Urothelium cell line (cell line): ENCODE data around the gene LGMN.
"Not testable (repeated sequence)": the region's sequence is repeated elsewhere in the genome, so short reads cannot be mapped to it uniquely, and the experiment has no call there.

Experiments used
- DNase-seq: peaks from one replicate; pipeline ENCODE4 v3.0.0; 2011; ENCODE audit warnings: low spot score, mixed read lengths
- FAIRE-seq: peaks from 2 replicates; lab custom pipeline; 2011; peaks lifted over from hg19 to GRCh38; lab: Jason Lieb, UNC

LGMN gene

DNA sequence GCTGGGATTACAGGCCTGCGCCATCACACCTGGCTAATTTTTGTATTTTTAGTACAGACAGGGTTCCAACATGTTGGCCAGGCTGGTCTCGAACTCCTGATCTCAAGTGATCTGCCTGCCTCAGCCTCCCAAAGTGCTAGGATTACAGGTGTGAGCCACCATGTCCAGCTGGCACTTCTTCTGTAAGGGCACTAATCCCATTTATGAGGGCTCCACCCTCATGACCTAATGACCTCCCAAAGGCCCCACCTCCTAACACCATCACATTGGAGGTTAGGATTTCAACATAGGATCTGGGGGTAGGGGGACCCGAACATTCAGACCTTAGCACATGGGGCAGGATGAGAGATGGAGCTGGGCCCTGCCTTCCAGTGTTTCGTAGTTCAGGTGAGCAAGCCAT is 68.1 kb downstream of the LGMN start:
- not testable (repeated sequence) for DNase-seq, FAIRE-seq

DNA sequence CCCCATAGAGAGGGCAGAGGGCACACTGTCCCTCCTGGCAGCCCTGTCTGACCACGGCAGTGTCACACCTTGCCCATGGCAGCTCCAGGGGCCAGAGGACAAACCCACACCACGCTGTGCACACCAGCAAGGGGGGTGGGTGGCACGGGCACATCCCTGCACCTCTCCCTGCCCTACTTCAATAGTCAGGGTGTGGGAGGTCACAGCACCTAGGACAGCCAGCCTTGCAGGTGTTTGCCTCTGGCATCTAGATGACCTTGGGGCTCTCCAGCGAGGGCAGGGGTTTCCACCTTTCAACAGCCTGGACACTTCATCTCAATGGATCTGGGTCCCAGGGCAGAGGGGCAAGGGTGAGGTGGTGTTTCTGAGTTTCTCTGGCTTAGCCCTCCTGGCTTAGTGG is 69.2 kb downstream of the LGMN start:
- FAIRE-seq = no peak
- no peak for DNase-seq

DNA sequence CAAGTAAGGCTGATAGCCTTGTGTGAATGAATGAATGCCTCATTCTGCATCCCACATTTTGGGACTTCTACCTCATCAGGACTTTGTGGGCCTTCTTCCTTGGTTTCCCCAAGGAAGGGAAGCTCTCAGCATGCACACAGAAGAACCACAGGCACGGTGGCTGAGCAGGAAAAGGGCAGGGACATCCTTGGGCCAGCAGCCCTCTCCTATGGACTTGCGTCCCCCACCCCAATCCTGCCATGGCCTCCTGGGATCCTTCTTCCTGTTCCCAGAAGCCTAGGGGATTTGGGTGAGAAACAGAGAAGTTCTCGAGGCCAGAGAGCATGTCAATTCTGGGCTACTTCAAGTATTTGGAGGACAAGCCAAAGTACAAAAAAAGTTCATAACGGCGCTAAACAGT is 69.7 kb downstream of the LGMN start:
- no peak for DNase-seq
- FAIRE-seq = no peak

DNA sequence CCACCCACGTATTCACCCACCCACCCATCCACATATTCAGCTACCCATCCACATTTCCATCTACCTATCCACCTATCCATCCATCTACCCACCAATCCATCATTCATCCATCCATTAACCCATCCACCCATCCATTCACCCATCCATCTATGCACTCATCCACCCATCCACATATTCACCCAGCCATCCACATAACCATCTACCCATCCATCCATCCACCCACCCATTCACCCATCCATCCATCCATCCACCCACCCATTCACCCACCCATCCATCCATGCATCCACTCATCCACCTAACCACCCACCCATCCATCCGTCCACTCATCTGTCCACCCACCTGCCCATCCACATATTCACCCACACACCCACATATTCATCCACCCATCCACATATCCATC is 70.5 kb downstream of the LGMN start:
- FAIRE-seq (no peak), DNase-seq (no peak)

DNA sequence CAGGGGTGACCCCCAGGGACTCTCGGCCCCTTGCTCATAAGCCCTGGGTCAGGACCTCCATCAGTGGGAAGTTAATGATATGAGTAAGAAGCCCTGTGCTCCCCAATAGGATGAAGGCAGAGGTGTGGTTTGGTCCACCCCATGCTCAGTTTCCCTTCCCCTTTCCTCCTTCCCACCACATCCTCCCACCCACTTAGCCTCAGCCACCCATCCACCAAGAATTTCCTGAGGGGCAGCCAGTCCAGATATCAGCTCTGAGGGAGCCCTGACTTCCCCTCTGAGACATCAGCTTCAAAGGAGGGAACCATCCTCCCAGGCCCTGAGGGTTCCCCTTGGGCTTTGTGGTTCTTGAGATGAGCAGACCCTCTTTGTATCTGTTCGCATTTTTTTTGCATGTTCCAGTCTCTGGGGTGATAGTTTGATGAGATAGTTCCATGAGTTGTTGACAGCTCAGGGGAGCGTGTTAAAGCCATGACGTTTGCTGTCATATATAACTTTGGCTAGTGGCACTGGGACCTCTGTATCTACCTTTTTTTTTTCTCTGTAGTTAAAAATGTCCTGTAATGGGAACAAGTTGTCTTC is 71.2 kb downstream of the LGMN start:
- FAIRE-seq (no peak), DNase-seq (no peak)

DNA sequence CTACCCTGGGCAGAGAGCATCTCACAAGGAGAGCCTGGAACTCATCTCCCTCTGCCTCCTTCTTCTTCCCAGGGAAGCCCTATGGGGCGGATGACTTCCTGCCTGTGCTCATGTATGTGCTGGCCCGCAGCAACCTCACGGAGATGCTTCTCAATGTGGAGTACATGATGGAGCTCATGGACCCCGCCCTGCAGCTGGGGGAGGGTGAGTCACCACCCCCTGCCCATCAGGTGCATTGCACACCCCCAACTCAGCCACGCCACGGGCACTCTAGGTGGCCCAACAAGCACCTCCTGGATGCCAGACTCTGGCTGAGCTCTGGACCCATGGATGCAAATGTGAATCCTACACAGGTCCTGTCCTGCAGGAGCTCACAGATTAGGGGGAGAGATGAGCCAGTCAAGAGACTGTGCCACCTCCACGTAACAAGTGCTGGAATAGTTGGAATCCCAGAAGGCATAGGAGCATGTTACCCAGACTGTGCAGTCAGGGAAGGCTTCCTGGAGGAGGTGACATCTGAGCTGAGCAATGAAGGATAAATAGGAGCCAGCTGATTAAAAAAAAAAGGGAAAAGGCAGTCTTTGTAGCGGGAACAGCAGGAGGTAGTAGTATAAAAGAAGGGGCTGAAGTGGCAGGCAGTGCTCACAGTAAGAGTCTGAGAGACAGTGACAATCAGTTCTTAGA is 71.9 kb downstream of the LGMN start:
- FAIRE-seq = no peak

DNA sequence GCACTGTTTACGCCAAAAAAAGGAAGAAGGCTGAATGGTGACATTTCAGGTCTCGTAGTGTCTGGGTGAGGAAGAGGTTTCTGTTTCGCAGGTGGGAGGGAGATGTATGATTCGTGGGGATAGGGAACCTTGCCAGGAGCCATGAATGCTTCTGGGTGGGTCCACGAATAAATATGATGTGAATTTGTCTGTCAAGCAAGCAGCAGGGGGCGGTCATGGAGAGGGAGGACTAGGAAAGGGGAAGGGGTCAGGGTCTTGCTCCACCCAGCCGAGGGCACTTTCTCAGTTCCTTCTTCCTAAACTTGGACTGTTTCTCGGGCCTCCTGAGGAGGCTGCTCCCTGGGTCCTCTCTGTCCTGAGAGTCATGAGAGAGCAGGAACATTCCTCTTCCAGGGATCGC is 72.5 kb downstream of the LGMN start:
- FAIRE-seq = no peak

More for the DNA sequence above, 71.9 kb downstream of the LGMN start:
- DNase-seq = no peak

DNA sequence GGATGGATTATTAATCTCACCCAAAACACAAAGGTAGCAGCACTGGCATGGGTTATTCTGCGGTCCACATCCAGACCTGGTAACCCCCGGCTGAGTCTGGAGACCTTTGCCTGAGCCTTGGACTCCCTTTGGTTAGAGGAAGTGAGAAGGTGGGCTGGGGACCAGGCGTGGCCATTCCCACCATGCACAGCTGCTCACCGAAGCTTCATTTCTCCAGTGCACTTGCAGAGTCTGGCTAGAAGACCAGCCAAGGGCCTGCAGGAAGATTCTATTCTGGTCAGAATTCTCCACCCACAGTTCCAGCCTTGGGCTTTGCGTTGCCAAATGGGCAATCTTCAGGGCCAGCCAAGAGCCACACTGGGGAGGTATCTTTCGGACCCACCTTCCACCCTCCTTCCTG is 73.0 kb downstream of the LGMN start:
- FAIRE-seq = no peak
- DNase-seq = no peak

More for the DNA sequence above, 72.5 kb downstream of the LGMN start:
- no peak for DNase-seq

DNA sequence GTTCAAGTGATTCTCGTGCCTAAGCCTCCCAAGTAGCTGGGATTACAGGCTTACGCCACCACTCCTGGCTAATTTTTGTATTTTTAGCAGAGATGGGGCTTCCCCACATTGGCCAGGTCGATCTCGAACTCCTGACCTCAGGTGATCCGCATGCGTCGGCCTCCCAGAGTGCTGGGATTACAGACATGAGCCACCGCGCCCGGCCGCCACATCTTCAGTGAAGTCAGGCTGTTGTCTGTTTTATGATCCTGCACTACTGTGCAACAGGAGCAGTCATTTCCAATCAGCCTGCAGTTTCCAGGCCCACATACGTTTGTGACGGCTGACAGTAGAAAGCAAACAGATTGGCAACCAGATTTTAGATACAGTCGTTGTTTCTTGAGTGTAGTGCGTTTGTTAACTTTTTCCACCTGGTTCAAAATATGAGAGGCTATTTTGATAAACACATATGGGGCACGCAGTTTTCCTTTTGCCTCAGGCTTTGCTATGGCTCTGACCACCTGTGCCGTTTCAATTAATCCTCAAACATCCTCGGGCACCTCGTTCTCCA is 74.8 kb downstream of the LGMN start:
- DNase-seq (no peak), FAIRE-seq (no peak)

DNA sequence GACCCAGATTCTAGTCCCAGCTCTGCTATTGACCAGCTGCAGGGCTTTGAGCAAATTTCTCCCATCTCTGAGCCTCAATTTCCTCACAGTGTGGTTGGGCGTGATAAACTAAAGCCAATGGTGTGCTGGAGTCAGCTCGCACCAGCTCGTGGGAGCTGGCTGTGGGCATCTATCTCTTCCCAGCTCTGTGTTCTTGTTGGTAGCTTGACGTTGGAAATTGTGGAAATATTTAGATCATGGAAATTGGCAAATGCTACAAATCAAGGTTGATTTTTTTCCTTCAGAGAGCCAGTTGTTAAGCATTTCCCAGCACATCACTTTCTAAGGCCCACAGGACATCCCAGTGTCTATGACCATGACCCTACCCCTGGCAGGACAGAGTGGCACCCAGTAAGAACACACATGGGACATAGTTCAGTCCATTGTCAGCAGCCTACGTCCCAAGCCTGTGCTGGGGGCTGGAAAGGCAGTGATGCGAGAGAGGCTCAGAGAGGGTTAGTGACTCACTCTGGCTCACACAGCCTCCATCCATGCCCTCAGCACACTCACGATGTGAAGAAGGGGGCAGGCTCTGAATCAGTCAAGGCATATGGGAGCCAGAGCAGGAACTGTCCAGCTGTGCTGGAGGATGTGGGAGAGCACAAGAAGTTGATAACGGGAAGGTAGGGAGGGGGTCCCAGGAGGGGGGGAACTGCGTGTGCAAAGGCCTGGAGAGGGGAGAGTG is 77.6 kb downstream of the LGMN start:
- FAIRE-seq (no peak), DNase-seq (no peak)

DNA sequence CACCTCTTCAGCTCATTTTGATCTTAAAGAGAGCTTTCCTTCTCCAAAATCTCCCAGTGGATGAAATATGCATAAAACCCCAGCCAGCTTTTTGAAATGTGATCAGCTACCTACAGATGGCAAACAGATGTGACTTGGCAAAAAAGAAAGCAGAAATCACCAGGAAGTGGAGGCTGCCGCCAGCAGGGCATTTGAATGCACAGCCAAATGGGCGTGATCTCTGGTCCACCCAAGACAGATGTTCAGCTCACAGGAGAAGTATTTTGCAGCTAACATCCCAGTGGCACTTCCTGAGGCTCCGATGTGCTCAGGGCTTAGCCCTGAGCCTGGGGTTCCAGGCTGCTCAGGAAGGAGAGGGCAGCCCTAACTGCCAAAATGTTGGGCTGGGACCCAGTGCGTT is 78.3 kb downstream of the LGMN start:
- FAIRE-seq (no peak), DNase-seq (no peak)

DNA sequence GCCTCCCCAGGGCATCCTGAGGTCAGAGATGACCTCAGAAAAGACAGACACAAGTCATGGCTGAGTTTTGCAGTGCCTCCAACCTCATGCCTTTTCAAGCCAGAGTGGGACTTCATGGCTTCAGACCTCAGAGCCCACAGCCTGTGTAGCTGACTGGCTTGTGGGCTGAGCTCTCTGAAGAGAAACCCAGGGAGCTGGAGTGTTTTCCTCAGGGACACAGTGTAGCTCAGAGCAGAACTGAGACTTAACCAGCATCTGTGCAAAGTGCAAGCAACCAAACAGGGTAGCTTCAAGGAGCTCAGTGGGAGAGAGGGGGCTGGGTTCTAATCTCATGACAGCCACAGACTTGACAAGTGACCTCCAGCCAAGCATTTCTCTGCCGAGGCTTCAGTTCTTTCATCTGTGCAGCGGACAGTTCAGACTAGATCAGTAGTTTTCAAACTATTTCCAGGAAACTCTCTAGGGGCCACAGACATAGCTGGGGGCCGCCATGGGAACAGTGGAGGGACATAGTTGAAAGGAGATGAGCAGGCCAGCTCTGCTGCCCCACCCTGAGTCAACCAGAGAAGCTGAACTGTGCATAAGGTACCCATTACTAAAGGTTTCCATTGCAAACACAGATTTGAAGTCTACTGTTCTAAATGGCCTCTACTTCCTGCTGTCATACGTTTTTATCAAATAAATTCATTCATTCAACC is 80.0 kb downstream of the LGMN start:
- no peak for FAIRE-seq
- no peak for DNase-seq

DNA sequence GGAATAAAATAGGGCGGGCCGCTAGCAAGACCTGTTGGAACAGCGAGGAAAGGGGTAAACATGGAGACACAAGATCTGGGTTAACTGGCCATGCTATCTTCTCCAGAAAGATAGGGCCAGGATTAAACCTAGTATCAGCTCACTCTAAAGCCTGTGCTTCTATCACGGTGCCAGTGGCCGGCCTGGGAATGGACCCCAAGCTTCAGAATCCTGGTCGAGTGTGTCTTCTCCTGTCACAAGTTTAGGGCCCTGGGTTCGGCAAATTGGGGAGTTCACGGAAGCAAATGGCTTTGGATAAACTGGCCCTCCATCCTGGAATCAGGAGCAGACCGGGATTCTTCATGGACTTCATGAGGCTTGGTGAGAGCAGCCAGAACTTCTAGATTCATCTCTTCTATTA is 82.2 kb downstream of the LGMN start:
- FAIRE-seq (no peak), DNase-seq (no peak)

DNA sequence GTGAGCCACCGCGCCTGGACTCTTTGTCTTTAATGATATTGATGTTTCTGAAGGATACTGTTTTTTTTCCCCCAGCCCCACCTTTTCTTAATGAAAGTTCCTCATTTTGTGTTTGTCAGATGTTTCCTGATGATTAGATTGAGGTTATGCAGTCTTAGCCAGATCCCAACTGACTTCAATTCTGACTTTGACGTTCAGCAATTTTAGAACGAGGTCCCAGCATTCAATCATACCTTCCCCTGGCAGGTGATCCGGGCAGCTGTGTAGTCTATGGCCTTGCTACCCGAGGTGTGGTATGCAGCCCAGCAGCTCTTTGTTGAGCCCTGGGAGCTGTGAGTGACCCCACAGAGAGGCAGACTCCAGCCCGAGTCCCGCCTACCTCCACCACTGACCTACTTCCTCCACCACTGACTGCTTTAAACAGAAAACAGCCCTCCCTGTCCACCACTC is 82.7 kb downstream of the LGMN start:
- no peak for DNase-seq
- FAIRE-seq = no peak

DNA sequence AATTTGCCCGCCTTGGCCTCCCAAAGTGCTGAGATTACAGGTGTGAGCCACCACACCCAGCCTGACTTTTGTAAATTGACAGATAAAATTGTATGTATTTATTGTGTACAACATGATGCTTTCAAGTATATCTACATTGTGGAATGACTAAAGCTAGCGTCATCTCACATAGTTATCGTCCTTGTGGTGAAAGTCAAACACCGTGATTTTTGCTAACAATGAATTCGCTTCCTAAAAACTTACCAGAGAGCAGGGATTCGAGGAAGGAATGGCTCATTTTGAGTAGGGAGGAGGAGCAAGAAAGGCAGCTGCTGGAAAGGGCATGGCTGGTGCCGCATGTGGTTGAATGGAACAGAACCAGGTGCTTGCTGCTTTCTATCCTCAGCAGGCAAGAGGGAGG is 85.4 kb downstream of the LGMN start:
- DNase-seq (no peak), FAIRE-seq (no peak)

DNA sequence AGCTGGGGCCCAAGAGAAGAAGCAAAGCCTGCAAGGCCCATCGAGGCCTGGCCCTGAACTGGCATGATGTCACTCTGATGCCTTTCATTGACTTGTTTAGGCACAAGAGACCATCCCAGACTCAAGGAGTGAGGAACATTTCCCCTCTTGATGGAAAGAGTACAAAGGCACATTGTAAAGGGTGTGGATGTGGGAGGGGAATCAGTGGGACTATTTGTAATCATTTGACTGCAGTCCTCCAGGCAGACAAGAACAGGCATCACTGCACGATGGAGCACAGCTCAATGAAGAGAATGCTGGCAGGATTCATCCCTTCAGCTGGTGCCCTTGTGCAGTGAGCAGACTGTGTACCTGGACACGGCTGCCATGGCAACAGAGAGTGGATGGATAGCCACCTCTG is 87.9 kb downstream of the LGMN start:
- FAIRE-seq (no peak), DNase-seq (no peak)

DNA sequence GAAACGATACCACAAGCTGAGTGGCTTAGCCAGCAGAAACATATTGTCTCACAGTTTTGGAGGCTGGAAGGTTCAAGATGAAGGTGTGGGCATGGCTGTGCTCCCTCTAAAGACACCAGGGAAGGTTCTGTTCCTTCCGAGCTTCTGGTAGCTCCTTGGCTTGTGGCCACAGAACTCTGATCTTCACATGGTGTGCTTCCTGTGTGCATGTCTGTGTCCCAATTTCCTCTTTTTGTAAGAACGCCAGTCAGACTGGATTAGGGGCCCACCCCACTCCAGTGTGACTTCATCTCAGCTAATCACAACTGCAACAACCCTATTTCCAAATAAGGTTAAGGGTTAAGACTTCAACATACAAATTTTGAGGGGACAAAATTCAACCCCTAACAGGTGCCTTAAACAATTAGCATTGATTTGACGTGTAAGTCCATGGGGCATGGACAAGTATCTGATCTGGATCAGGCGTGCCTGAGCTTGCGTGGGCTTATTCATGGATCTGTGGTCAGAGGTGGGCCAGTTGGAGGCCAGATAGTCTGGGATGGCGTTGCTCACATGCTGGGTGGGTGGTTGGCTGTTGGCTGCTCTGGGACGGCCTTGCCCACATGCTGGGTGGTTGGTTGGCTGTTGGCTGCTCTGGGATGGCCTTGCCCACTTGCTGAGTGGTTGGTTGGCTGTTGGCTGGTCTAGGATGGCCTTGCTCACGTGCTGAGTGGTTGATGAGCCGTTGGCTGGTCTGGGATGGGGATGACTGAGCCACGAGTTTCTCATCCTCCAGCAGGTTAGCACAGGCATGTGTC is 88.5 kb downstream of the LGMN start:
- FAIRE-seq = no peak
- DNase-seq = no peak

DNA sequence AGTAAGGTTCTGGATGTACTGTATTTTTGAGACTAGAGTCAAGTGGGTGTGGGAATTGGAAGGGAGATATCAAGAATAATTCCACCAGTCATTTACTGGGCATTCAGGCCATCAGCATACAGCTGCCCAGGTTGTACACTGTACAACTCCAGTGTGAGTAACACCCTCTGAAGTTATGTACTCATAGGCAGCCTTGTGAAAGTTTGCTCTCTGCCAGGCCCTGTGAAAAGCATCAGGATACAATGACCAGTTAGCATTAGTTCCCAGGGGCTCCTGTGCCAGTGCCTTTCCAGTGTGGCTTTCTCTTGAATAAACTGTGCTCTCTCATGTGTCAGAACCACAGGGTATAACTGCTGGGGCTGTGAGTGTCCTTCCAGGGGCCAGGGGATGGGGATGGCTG is 89.7 kb downstream of the LGMN start:
- no peak for FAIRE-seq
- DNase-seq = no peak

DNA sequence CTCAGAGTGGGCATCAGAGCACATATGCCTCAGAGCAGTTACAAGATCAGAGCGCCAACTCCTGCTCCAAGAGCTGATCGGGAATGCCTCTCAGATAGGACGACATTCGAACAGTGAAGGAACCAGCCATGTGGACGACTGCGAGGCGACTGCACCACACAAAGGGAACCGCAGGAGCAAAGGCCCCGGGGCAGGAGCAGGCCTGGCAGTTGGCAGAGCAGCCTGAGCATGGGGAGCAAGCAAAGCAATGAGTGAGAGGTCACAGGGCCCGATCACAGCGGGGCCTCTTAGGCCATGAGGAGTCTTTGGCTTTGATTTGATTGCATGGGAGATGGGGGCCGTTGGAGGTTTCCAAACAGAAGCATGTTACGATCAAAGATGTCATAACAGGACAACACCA is 90.3 kb downstream of the LGMN start:
- DNase-seq = no peak
- no peak for FAIRE-seq

DNA sequence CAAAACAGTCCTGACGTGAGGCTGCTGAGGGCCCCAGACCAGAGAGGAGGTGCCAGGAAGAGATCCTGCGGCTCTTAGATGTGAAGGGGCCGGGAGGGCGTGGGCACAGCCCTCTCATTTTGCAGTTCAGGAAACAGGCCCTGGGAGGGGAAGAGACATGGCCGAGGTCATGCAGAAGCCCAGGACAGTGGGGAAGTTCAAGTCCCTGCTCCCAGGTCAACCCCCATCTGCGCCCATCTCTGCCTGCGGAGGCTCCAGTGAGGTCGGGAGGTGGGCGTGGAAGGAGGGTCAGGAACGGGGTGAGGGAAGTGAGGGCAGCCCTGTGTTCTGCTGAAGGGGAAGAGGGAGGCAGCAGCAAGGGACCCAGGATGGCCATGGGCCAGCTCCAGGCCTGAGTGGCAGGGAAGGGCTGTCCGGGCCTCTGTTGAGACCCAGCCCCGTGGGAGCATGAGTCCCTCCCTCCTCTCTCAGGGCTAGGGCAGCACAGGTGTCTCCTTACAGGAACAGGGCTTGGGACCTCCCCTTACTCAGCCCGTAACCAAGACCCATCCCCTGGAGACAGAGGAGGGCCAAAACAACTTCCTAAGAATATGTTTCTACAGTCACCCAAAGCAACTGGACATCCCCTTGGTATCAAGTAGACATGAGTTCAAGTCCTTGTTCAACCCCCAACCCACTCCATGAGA is 90.8 kb downstream of the LGMN start:
- FAIRE-seq (no peak), DNase-seq (no peak)
